H1 (cell line): ENCODE measurements around the gene ARRB1.

Experiments used
- CEBPB ChIP-seq: IDR thresholded peaks from 2 replicates; pipeline ENCODE4 v1.6.1; 2012; ENCODE audit warnings: low read depth, low read length
- CTBP2 ChIP-seq: IDR thresholded peaks from 2 replicates; pipeline ENCODE4 v1.7.0; 2011; ENCODE audit warnings: borderline replicate concordance, mild to moderate bottlenecking, moderate library complexity, mixed read lengths, low read length; ENCODE audit not compliant: insufficient read depth, insufficient read length
- GTF2F1 ChIP-seq: IDR thresholded peaks from 2 replicates; pipeline ENCODE4 v1.6.1; 2012; ENCODE audit warnings: low read depth, low read length, improper control_type of control experiment, borderline replicate concordance
- RFX5 ChIP-seq: IDR thresholded peaks from 2 replicates; pipeline ENCODE4 v1.6.1; 2011; ENCODE audit warnings: low read depth, low read length, improper control_type of control experiment, borderline replicate concordance
- RNF2 ChIP-seq: fragments of 200-900, 300-1000 bp; sonication (generic); IDR thresholded peaks from 2 replicates; pipeline ENCODE4 v1.7.1; 2016; ENCODE audit warnings: borderline replicate concordance, low read depth, mild to moderate bottlenecking, antibody characterized with exemption, low read length; ENCODE audit not compliant: poor library complexity, severe bottlenecking; ENCODE audit errors: missing control alignments
- SRF ChIP-seq: IDR thresholded peaks from 2 replicates; pipeline ENCODE4 v1.6.1; 2011; ENCODE audit warnings: mild to moderate bottlenecking, low read depth, low read length, moderate library complexity
- TF ChIP-seq, protein P1 (sequence below), 3 experiments: IDR thresholded peaks; 1 replicate in 2 of 3; 2 replicates in 1 of 3; pipeline versions ENCODE4 v1.5.1 to v1.6.1; 2011; ENCODE audit warnings: low read length in 3 of 3, mild to moderate bottlenecking in 3 of 3, inconsistent platforms in 2 of 3, low read depth in 1 of 3, moderate library complexity in 1 of 3; ENCODE audit not compliant: insufficient read depth in 1 of 3; ENCODE audit errors: control extremely low read depth in 1 of 3
- TF ChIP-seq, protein P2 (sequence below): IDR thresholded peaks from 2 replicates; pipeline ENCODE4 v1.6.1; 2012; ENCODE audit warnings: inconsistent platforms
- TF ChIP-seq, protein P3 (sequence below): fragments of 300-600 bp; sonication (generic); IDR thresholded peaks from 2 replicates; pipeline ENCODE4 v1.7.1; 2012; ENCODE audit warnings: low read length, moderate library complexity, mild to moderate bottlenecking, inconsistent platforms; ENCODE audit not compliant: insufficient replicate concordance

DNA sequence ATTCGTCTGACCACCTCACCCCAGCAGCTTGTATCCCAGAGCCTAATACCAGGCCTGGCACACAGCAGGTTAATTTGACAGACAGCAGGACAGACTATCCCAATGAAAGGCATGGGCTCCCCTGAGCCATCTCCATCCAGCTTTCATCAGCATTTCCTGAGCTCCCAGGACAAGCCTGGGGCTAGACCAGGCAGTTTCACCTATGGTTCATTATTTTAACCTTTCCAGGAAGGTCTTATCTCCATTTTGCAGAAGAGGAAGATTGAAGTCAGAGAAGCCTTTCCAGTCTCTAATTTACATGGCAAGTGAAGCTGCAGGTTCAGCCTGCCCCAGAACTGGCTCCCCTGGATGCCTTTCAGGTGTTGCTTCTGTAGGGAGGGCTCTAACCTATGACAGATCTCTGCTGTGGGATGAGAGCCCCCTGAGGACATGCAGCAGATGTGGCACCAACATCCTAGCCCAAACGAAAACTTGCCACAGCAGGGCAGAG is 17.0 kb downstream of the ARRB1 start:
- TF ChIP-seq, protein P1, sequence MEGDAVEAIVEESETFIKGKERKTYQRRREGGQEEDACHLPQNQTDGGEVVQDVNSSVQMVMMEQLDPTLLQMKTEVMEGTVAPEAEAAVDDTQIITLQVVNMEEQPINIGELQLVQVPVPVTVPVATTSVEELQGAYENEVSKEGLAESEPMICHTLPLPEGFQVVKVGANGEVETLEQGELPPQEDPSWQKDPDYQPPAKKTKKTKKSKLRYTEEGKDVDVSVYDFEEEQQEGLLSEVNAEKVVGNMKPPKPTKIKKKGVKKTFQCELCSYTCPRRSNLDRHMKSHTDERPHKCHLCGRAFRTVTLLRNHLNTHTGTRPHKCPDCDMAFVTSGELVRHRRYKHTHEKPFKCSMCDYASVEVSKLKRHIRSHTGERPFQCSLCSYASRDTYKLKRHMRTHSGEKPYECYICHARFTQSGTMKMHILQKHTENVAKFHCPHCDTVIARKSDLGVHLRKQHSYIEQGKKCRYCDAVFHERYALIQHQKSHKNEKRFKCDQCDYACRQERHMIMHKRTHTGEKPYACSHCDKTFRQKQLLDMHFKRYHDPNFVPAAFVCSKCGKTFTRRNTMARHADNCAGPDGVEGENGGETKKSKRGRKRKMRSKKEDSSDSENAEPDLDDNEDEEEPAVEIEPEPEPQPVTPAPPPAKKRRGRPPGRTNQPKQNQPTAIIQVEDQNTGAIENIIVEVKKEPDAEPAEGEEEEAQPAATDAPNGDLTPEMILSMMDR (IDR thresholded peaks at IDR 0.05; ENCODE audit: control extremely low read depth in 1 of 3, insufficient read depth in 1 of 3, low read depth in 1 of 3, low read length in 3 of 3): no peak
- no peak for TF ChIP-seq CEBPB
- no peak for TF ChIP-seq RNF2
- TF ChIP-seq, protein P2, sequence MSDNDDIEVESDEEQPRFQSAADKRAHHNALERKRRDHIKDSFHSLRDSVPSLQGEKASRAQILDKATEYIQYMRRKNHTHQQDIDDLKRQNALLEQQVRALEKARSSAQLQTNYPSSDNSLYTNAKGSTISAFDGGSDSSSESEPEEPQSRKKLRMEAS: no peak
- TF ChIP-seq RFX5: no peak
- no peak for TF ChIP-seq CTBP2
- TF ChIP-seq, protein P3, sequence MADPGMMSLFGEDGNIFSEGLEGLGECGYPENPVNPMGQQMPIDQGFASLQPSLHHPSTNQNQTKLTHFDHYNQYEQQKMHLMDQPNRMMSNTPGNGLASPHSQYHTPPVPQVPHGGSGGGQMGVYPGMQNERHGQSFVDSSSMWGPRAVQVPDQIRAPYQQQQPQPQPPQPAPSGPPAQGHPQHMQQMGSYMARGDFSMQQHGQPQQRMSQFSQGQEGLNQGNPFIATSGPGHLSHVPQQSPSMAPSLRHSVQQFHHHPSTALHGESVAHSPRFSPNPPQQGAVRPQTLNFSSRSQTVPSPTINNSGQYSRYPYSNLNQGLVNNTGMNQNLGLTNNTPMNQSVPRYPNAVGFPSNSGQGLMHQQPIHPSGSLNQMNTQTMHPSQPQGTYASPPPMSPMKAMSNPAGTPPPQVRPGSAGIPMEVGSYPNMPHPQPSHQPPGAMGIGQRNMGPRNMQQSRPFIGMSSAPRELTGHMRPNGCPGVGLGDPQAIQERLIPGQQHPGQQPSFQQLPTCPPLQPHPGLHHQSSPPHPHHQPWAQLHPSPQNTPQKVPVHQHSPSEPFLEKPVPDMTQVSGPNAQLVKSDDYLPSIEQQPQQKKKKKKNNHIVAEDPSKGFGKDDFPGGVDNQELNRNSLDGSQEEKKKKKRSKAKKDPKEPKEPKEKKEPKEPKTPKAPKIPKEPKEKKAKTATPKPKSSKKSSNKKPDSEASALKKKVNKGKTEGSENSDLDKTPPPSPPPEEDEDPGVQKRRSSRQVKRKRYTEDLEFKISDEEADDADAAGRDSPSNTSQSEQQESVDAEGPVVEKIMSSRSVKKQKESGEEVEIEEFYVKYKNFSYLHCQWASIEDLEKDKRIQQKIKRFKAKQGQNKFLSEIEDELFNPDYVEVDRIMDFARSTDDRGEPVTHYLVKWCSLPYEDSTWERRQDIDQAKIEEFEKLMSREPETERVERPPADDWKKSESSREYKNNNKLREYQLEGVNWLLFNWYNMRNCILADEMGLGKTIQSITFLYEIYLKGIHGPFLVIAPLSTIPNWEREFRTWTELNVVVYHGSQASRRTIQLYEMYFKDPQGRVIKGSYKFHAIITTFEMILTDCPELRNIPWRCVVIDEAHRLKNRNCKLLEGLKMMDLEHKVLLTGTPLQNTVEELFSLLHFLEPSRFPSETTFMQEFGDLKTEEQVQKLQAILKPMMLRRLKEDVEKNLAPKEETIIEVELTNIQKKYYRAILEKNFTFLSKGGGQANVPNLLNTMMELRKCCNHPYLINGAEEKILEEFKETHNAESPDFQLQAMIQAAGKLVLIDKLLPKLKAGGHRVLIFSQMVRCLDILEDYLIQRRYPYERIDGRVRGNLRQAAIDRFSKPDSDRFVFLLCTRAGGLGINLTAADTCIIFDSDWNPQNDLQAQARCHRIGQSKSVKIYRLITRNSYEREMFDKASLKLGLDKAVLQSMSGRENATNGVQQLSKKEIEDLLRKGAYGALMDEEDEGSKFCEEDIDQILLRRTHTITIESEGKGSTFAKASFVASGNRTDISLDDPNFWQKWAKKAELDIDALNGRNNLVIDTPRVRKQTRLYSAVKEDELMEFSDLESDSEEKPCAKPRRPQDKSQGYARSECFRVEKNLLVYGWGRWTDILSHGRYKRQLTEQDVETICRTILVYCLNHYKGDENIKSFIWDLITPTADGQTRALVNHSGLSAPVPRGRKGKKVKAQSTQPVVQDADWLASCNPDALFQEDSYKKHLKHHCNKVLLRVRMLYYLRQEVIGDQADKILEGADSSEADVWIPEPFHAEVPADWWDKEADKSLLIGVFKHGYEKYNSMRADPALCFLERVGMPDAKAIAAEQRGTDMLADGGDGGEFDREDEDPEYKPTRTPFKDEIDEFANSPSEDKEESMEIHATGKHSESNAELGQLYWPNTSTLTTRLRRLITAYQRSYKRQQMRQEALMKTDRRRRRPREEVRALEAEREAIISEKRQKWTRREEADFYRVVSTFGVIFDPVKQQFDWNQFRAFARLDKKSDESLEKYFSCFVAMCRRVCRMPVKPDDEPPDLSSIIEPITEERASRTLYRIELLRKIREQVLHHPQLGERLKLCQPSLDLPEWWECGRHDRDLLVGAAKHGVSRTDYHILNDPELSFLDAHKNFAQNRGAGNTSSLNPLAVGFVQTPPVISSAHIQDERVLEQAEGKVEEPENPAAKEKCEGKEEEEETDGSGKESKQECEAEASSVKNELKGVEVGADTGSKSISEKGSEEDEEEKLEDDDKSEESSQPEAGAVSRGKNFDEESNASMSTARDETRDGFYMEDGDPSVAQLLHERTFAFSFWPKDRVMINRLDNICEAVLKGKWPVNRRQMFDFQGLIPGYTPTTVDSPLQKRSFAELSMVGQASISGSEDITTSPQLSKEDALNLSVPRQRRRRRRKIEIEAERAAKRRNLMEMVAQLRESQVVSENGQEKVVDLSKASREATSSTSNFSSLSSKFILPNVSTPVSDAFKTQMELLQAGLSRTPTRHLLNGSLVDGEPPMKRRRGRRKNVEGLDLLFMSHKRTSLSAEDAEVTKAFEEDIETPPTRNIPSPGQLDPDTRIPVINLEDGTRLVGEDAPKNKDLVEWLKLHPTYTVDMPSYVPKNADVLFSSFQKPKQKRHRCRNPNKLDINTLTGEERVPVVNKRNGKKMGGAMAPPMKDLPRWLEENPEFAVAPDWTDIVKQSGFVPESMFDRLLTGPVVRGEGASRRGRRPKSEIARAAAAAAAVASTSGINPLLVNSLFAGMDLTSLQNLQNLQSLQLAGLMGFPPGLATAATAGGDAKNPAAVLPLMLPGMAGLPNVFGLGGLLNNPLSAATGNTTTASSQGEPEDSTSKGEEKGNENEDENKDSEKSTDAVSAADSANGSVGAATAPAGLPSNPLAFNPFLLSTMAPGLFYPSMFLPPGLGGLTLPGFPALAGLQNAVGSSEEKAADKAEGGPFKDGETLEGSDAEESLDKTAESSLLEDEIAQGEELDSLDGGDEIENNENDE: no peak
- TF ChIP-seq SRF: no peak
- TF ChIP-seq GTF2F1: no peak
